HEK293T (cell line): ENCODE results near the gene KLHL29.

Experiments used
- CTCF ChIA-PET: fragments of 350-600 bp; formaldehyde crosslinking; extraction: SDS; loops from one replicate; lab custom pipeline; 2021; ENCODE audit warnings: antibody characterized with exemption, inconsistent platforms; lab: Yijun Ruan, JAX
- POLR2A ChIA-PET: fragments of 350-600 bp; formaldehyde crosslinking; extraction: SDS; loops from one replicate; lab custom pipeline; 2020; ENCODE audit warnings: antibody characterized with exemption, inconsistent platforms; lab: Yijun Ruan, JAX
- DNase-seq: peaks from one replicate; pipeline ENCODE4 v3.0.0; 2012; ENCODE audit warnings: mixed read lengths; ENCODE audit errors: extremely low spot score
- ARNT ChIP-seq: fragments of 450-650 bp; IDR thresholded peaks from 2 replicates; pipeline ENCODE4 v1.6.1; 2017; ENCODE audit warnings: mild to moderate bottlenecking
- BHLHE40 ChIP-seq: fragments of 450-650 bp; IDR thresholded peaks from 2 replicates; pipeline ENCODE4 v1.6.1; 2016; ENCODE audit warnings: mild to moderate bottlenecking, moderate library complexity, borderline replicate concordance
- CTBP1 ChIP-seq: fragments of 450-650 bp; IDR thresholded peaks from 2 replicates; pipeline ENCODE4 v1.6.1; 2016; ENCODE audit warnings: borderline replicate concordance
- ELF4 ChIP-seq: fragments of 450-650 bp; IDR thresholded peaks from 2 replicates; pipeline ENCODE4 v1.6.1; 2017; ENCODE audit warnings: antibody characterized with exemption
- FOXA1 ChIP-seq: fragments of 450-650 bp; IDR thresholded peaks from 2 replicates; pipeline ENCODE4 v1.6.1; 2016; ENCODE audit warnings: mild to moderate bottlenecking
- FOXK2 ChIP-seq: fragments of 450-650 bp; IDR thresholded peaks from 2 replicates; pipeline ENCODE4 v1.6.1; 2016; ENCODE audit warnings: mild to moderate bottlenecking
- FOXM1 ChIP-seq: fragments of 450-650 bp; IDR thresholded peaks from 2 replicates; pipeline ENCODE4 v1.6.1; 2017; ENCODE audit warnings: mild to moderate bottlenecking, borderline replicate concordance
- HDGF ChIP-seq: fragments of 450-650 bp; IDR thresholded peaks from 2 replicates; pipeline ENCODE4 v1.6.1; 2017; ENCODE audit warnings: antibody characterized with exemption, borderline replicate concordance
- L3MBTL2 ChIP-seq: fragments of 450-650 bp; conservative IDR thresholded peaks from 2 replicates; pipeline ENCODE4 v1.6.1; 2016; ENCODE audit warnings: mild to moderate bottlenecking
- LEF1 ChIP-seq: fragments of 450-650 bp; IDR thresholded peaks from 2 replicates; pipeline ENCODE4 v1.6.1; 2017; ENCODE audit warnings: mild to moderate bottlenecking, borderline replicate concordance
- NFRKB ChIP-seq: fragments of 450-650 bp; IDR thresholded peaks from 2 replicates; pipeline ENCODE4 v1.6.1; 2016; ENCODE audit warnings: mild to moderate bottlenecking, moderate library complexity
- SP1 ChIP-seq: fragments of 450-650 bp; IDR thresholded peaks from 2 replicates; pipeline ENCODE4 v1.6.1; 2017
- SUZ12 ChIP-seq: fragments of 450-650 bp; IDR thresholded peaks from 2 replicates; pipeline ENCODE4 v1.6.1; 2016; ENCODE audit warnings: mild to moderate bottlenecking
- TARDBP ChIP-seq: fragments of 450-650 bp; IDR thresholded peaks from 2 replicates; pipeline ENCODE4 v1.6.1; 2016
- ZNF384 ChIP-seq: fragments of 450-650 bp; IDR thresholded peaks from 2 replicates; pipeline ENCODE4 v1.6.1; 2016
- TF ChIP-seq, protein P1 (sequence below): fragments of 450-650 bp; IDR thresholded peaks from 2 replicates; pipeline ENCODE4 v1.6.1; 2016

The KLHL29 gene

DNA sequence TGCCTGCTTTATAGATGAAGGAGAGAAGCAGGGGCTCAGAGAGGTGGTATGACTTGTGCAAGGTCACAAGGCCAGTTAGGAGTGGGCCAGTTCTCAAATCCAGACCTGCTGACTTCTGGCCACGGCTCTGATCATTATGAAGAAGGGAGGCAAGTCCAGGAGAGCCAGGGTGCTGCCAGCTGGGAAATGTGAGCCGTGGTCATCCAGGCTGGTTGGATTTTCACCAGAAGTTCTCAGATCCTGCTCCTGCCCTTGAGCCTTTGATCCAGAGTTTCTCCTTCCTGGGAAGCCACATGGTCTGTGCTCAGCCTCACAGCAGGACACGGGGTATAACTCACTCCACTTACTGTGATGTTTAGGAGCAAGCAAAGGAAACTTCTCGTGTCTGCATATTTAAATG lies 239.9 kb downstream of the KLHL29 start:
- POLR2A ChIA-PET: no interaction called here
- TF ChIP-seq BHLHE40 (no peak), L3MBTL2 (no peak), FOXA1 (no peak), ARNT (no peak), ZNF384 (no peak), SP1 (no peak), SUZ12 (no peak), LEF1 (no peak), TARDBP (no peak), FOXK2 (no peak), CTBP1 (no peak), FOXM1 (no peak), ELF4 (no peak), HDGF (no peak), NFRKB (no peak)
- TF ChIP-seq, protein P1, sequence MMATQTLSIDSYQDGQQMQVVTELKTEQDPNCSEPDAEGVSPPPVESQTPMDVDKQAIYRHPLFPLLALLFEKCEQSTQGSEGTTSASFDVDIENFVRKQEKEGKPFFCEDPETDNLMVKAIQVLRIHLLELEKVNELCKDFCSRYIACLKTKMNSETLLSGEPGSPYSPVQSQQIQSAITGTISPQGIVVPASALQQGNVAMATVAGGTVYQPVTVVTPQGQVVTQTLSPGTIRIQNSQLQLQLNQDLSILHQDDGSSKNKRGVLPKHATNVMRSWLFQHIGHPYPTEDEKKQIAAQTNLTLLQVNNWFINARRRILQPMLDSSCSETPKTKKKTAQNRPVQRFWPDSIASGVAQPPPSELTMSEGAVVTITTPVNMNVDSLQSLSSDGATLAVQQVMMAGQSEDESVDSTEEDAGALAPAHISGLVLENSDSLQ: no peak
- CTCF ChIA-PET: interaction anchor here (1.1 to 1.3 kb wide), 2 partner anchors 10 to 14 kb away, joined by 3 read pairs; no protein-coding TSS in a partner anchor
- no peak for DNase-seq

DNA sequence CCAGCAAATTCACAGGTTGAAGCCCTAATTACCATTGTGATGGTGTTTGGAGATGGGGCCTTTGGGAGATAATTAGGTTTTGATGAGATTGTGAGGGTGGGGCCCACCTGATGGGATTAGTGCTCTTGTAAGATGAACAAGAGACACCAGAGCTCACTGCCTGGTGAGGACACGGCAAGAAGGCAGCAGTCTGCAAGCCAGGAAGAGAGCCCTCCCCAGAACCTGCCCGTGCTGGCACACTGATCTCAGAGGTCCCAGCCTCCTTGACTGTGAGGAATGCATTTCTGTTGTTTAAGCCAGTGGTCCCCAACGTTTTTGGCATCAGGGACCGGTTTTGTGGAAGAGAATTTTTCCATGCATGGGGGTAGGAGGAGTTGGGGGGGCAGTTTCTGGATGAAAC lies 240.7 kb downstream of the KLHL29 start:
- POLR2A ChIA-PET: no interaction called here
- no peak for DNase-seq
- CTCF ChIA-PET: no interaction called here
- TF ChIP-seq L3MBTL2 (no peak), ELF4 (no peak), HDGF (no peak), ARNT (no peak), FOXK2 (no peak), SP1 (no peak), SUZ12 (no peak), NFRKB (no peak), LEF1 (no peak), ZNF384 (no peak)
- TF ChIP-seq, protein P1: no peak

DNA sequence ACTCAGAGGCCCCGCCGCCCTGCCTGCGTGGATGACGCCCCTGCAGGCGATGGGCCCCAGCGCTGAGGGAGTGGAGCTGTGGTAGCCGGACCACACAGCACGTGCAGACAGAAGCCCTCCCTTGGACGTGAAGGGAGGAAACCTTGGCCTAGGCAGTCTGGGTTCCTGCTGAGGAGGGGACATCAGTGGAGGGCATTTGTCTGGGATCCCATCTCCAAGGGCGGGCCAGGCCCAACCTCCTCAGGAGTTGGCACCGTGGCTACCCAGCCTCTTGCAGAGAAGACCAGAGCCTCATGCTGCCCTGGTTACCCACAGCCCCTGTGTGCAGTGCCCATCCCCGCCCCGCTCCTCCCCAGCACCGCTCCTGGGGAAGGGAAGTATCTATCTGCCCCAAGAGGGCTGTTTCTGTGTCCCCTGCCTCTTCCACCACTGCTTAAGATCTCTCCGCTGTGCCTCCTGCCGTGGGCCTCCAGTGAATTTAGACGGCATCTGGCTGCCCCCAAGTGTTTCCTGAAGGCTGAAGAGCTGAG lies 241.8 kb downstream of the KLHL29 start:
- ChIA-PET CTCF (no interaction called here), POLR2A (no interaction called here)
- no peak for DNase-seq

DNA sequence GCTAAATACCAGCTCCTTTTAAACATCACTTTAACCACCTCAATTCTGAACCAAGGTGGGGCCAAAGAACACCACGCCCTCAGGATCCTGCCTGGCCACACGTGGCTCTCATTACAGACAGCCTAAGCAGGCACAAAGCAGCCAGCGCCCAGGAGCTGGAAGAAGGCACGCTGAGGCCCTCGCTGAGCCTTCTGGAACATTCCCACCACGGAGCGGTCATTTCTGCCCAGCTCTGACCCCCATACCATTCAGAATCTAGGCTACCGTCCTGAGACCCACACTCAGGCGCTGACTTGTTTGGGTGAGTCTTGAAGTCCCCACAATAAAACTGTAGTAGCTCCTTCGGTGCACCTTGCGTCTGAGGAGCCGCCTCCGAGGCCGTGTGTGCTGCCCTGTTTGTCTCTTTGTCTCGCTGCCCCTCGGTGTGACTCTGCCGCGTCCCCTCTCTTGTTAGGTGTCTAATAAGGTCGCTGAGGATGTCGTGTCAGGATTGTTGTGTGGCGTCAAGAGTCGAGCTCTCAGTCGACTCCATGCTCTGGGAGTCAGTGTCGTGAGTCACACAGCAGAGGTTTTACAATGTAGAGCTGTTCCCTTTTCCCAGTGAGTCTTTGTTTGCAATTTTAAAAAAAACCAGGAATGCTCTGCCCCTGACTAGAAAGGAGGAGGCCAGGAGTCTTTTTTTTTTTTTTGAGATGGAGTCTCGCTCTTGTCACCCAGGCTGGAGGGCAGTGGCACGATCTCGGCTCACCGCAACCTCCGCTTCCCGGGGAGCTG lies 242.4 kb downstream of the KLHL29 start:
- DNase-seq: no peak
- no peak for TF ChIP-seq HDGF
- TF ChIP-seq LEF1: no peak
- TF ChIP-seq SUZ12: no peak
- no peak for TF ChIP-seq ELF4
- TF ChIP-seq L3MBTL2: no peak
- TF ChIP-seq SP1: no peak
- no peak for TF ChIP-seq CTBP1
- TF ChIP-seq BHLHE40: no peak
- no peak for TF ChIP-seq FOXM1
- TF ChIP-seq NFRKB: no peak
- no peak for TF ChIP-seq ARNT
- TF ChIP-seq FOXA1: no peak
- TF ChIP-seq, protein P1: no peak
- no peak for TF ChIP-seq ZNF384
- TF ChIP-seq FOXK2: no peak
- no peak for TF ChIP-seq TARDBP
- POLR2A ChIA-PET: no interaction called here
- CTCF ChIA-PET: no interaction called here

More for the DNA sequence above, 241.8 kb downstream of the KLHL29 start:
- TF ChIP-seq ZNF384 (no peak), TARDBP (no peak), L3MBTL2 (no peak), HDGF (no peak), BHLHE40 (no peak), ARNT (no peak), FOXM1 (no peak)

DNA sequence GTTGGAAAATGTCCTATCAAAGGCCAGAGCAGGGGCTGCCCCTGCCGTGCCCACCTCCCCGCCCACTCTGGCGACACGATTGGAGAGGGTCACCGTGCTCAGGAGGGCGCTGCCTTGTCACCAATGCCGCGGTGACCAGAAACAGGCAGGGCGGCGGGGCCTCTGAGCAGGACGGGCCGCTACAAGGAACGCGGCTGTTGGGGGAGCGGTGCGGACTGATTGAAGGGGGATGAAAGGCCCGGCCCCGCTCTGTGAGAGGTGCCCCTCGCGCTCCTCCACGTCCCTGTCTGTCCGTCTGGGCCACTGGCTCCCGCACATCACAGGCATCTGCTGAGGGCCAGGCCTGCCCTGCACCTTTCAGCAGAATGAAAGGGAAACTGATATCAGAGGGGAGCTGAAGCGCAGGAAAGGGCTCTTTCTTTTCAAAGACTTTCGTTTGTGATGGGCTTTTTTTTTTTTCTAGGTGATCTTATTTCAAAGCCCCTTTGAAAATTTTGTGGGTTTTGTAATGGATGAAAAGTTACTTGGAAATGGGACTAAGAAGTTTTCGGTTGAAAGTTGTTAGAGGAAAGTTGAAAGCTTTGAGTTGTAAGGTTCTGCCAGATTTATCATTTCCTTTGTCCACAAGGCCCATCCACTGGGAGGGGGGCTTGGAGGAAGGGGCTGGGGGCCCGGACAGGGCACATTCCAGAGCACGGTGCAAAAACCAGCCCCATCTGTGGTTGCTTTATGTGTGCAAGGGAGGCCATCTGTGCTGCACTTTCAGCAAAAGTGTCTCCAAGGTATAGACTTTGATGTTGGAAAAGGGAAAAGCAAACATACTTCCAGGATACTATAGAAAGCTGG lies 244.2 kb downstream of the KLHL29 start:
- TF ChIP-seq FOXK2: no peak
- no peak for TF ChIP-seq FOXA1
- TF ChIP-seq ELF4: no peak
- no peak for TF ChIP-seq SP1
- no peak for TF ChIP-seq TARDBP
- TF ChIP-seq, protein P1: no peak
- CTCF ChIA-PET: no interaction called here
- POLR2A ChIA-PET: no interaction called here
- DNase-seq: no peak
